Measurements from ENCODE around the gene PACS1.

The PACS1 gene

GRCh38 chr11:66159324-66159984 lies 89.4 kb downstream of the PACS1 start:
- DNase-seq (ENCODE audit: low read depth), result no peak
- no peak overlapping the region for H3K4me3 ChIP-seq (ENCODE audit: low read depth, low read length)

DNA sequence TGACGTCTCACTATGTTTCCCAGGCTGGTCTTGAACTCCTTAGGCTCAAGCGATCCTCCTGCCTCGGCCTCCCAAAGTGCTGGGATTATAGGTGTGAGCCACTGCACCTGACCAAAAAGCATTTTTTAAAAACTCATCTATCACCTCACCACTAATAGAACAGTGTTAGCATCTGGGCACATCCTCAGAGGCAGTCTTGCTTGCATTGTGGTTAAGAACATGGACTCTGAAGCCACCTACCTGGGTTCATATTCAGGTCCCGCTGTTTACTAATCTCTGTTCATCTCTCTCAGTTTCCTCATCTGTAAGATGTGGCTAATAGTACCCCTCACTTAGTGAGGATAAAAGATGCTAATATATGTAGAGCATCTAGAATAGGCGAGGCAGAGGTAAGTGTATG lies 90.6 kb downstream of the PACS1 start:
- no peak overlapping the region for H3K4me3 ChIP-seq (ENCODE audit: low read depth, low read length)
- no peak for DNase-seq (ENCODE audit: low read depth)

GRCh38 chr11:66168289-66168688 lies 98.2 kb downstream of the PACS1 start:
- no peak overlapping the region for H3K4me3 ChIP-seq (ENCODE audit: low read depth, low read length)
- no peak for DNase-seq (ENCODE audit: low read depth)

DNA sequence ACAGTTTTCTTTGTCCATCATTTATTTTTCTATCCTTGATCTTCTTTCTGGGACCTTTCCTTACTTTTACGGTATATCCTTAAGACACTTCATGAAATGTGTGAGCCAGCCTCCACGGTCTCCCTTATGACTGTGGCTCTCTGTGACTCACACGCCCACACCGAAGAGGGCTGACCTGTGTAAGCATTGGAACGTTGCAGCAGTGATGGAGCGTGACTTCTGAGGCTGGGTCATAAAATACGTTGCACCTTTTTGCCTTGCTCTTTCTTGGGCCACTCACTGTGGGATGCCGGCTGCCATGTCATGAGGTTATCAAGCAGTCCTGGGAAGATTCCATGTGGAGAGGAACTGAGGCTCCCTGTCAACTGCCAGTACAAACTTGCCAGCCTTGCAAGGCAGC lies 102.1 kb downstream of the PACS1 start:
- DNase-seq (ENCODE audit: low read depth), result peak; percentile 16
- H3K4me3 ChIP-seq (ENCODE audit: low read depth, low read length), result no peak overlapping the region

GRCh38 chr11:66176650-66177049 lies 106.6 kb downstream of the PACS1 start:
- no peak for DNase-seq (ENCODE audit: low read depth)
- no peak overlapping the region for H3K4me3 ChIP-seq (ENCODE audit: low read depth, low read length)

GRCh38 chr11:66178183-66178582 lies 108.1 kb downstream of the PACS1 start:
- no peak overlapping the region for H3K4me3 ChIP-seq (ENCODE audit: low read depth, low read length)
- no peak for DNase-seq (ENCODE audit: low read depth)

- no peak overlapping the region for H3K4me3 ChIP-seq (ENCODE audit: low read depth, low read length)
- no peak for DNase-seq (ENCODE audit: low read depth)
Observed at GRCh38 chr11:66178871-66179270, 108.8 kb downstream of the PACS1 start.

DNA sequence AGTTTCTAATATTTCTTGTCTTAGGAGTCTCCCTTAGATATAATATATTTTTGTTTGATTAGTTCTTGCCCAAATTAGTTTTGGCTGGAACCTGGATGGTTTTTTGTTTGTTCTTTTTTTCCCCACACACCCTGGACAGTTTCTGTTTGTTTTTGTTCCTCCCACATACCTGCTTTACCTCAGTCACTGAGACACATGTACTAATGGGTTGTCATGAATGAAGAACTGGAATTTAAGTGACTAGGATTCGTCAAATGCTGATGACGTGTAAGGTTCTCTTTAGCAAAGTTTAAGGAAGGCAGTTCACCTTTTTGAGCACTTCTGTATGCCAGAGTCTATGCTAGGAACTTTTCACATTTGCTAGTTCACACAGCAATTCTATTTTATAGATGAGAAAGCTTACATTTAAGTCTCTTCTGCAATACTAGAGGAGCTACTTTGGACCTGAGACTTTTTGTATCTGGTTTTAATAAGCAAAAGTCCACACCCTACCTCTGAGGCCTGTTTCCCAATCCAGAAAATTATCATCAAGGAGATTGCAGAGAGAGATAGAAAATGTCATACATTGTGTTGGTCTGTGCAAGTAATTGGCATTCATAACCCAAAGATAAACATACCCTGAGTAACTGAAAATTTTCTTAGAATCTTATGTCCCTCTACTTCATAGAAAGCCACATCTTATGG lies 111.7 kb downstream of the PACS1 start:
- no peak for DNase-seq (ENCODE audit: low read depth)
- H3K4me3 ChIP-seq (ENCODE audit: low read depth, low read length), result no peak overlapping the region

GRCh38 chr11:66183494-66184048 lies 113.5 kb downstream of the PACS1 start:
- H3K4me3 ChIP-seq (ENCODE audit: low read depth, low read length), result no peak overlapping the region
- DNase-seq (ENCODE audit: low read depth), result no peak

DNA sequence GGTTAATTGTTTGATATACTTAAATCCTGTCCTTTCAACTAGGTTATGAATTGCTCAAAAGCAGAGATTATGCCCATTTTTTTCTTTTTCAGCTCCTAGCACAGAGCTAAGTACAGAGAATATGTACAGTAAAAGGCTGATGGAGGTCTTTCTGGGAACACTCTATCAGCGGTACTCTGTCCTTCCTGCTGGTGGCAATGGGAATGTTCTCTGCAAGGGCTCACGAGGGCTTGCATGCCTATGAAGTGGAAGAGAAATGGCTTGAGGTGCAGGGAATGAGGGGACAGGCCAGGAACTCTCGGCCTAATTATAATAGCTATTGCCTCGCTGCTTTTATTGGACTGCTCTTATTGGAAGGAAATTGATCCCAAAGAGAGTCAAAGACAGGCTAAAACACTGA lies 114.7 kb downstream of the PACS1 start:
- H3K4me3 ChIP-seq (ENCODE audit: low read depth, low read length), result no peak overlapping the region
- no peak for DNase-seq (ENCODE audit: low read depth)

DNA sequence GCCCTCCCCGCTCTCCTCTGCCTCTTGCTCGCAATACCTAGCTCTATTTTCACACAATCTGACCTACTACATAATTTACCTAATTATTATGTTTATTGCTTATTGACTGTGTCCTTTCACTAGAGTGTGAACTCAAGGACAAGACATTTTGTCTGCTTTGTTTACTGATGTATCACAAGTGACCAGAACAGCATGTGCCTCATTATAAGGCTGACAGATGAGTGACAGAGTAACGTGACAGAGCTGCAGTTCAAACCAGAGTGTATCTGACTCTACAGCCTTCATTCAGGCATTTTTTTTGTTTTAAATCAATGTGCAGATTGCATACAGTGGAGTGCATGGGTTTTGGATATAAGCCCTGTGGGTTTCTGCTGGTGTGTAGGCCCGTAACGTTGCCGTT lies 116.4 kb downstream of the PACS1 start:
- DNase-seq (ENCODE audit: low read depth), result no peak
- no peak overlapping the region for H3K4me3 ChIP-seq (ENCODE audit: low read depth, low read length)

GRCh38 chr11:66187453-66187852 lies 117.4 kb downstream of the PACS1 start:
- no peak overlapping the region for H3K4me3 ChIP-seq (ENCODE audit: low read depth, low read length)
- no peak for DNase-seq (ENCODE audit: low read depth)

- no peak overlapping the region for H3K4me3 ChIP-seq (ENCODE audit: low read depth, low read length)
- peak; percentile 29 for DNase-seq (ENCODE audit: low read depth)
Observed at GRCh38 chr11:66188580-66188979, 118.5 kb downstream of the PACS1 start.

DNA sequence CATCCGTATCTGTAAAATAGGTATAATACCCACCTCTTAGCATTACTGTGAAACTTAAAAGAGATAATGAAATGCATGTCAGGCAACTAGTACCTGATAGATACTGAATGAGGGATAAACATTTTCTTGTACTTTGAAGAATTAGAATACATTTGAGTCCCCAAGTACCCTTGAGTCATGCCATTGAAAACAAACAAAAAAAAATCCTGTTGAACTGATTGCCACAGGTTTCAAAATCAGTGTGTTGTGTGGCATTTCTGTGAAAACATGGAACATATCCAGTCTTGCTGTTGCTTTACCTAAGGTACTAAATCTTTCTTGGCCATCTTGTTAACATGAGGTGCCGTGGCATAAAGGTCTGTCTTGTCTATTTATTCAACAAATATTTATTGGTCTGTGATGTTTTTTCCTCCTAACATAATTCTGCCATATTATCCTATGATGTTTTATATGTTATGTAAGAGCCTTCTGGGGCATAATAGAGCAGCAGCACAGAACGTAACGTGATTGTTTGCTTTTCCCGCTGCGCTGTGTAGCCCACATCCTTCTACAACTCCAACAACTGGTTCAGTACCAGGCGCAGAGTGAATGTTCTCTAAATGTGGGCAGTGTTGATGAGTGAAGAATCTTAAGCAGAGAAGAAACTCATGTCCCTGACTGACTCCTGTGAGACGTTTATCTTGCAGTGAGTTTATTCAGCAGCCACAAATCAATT lies 119.1 kb downstream of the PACS1 start:
- no peak for DNase-seq (ENCODE audit: low read depth)
- no peak overlapping the region for H3K4me3 ChIP-seq (ENCODE audit: low read depth, low read length)

GRCh38 chr11:66190786-66191185 lies 120.7 kb downstream of the PACS1 start:
- no peak overlapping the region for H3K4me3 ChIP-seq (ENCODE audit: low read depth, low read length)

GRCh38 chr11:66192181-66192863 lies 122.2 kb downstream of the PACS1 start:
- DNase-seq (ENCODE audit: low read depth), result no peak
- no peak overlapping the region for H3K4me3 ChIP-seq (ENCODE audit: low read depth, low read length)

More at GRCh38 chr11:66190786-66191185, 120.7 kb downstream of the PACS1 start:
- no peak for DNase-seq (ENCODE audit: low read depth)

GRCh38 chr11:66194391-66194790 lies 124.3 kb downstream of the PACS1 start:
- no peak for DNase-seq (ENCODE audit: low read depth)
- H3K4me3 ChIP-seq (ENCODE audit: low read depth, low read length), result no peak overlapping the region

GRCh38 chr11:66195867-66196266 lies 125.8 kb downstream of the PACS1 start:
- H3K4me3 ChIP-seq (ENCODE audit: low read depth, low read length), result no peak overlapping the region
- no peak for DNase-seq (ENCODE audit: low read depth)

GRCh38 chr11:66203847-66204246 lies 133.8 kb downstream of the PACS1 start:
- no peak for DNase-seq (ENCODE audit: low read depth)
- H3K4me3 ChIP-seq (ENCODE audit: low read depth, low read length), result no peak overlapping the region

- no peak overlapping the region for H3K4me3 ChIP-seq (ENCODE audit: low read depth, low read length)
- DNase-seq (ENCODE audit: low read depth), result no peak
Observed at GRCh38 chr11:66204412-66204811, 134.3 kb downstream of the PACS1 start.

All from skeletal muscle cell (primary cell).